Spleen (tissue), 11 donors: ENCODE results near the gene DAZAP1. TPM values are rescaled to one million over a fixed set of nuclear protein-coding genes. Genes with fewer than 3 reads are reported as not detected.
A peak's percentile ranks its signal among the peaks of the same experiment; 100 is the strongest.

Experiments
- DNase-seq: peaks from one replicate; pipeline ENCODE4 v3.0.0-alpha.2; 2020
- H3K27ac ChIP-seq, 8 donors: fragments of 200-600 bp; sonication (generic) in 7 of 8; 1 replicate in 4 of 8; 2 replicates in 4 of 8; pipeline versions ENCODE4 v1.5.0 to v1.8.0; 2016 to 2021; ENCODE audit warnings: inconsistent platforms in 4 of 8, mild to moderate bottlenecking in 4 of 8, moderate library complexity in 1 of 8
- H3K27me3 ChIP-seq, 7 donors: fragments of 200-600 bp; sonication (generic) in 6 of 7; replicated peaks in 1 of 7; 1 replicate in 4 of 7; 2 replicates in 3 of 7; pipeline versions ENCODE4 v1.5.0 to v1.8.0; 2016 to 2021; ENCODE audit warnings: inconsistent platforms in 3 of 7, mild to moderate bottlenecking in 1 of 7
- H3K36me3 ChIP-seq, 6 donors: fragments of 200-600 bp; sonication (generic) in 5 of 6; 1 replicate in 4 of 6; 2 replicates in 2 of 6; pipeline versions ENCODE4 v1.5.0 to v1.8.0; 2016 to 2021; ENCODE audit warnings: inconsistent platforms in 2 of 6
- H3K4me1 ChIP-seq, 6 donors: fragments of 200-600 bp; sonication (generic) in 5 of 6; 1 replicate in 3 of 6; 2 replicates in 3 of 6; pipeline versions ENCODE4 v1.5.0 to v1.8.0; 2016 to 2021; ENCODE audit warnings: inconsistent platforms in 3 of 6
- H3K4me3 ChIP-seq, 8 donors: fragments of 200-600 bp; sonication (generic) in 7 of 8; 1 replicate in 4 of 8; 2 replicates in 4 of 8; pipeline versions ENCODE4 v1.5.0 to v1.8.0; 2016 to 2021; ENCODE audit warnings: inconsistent platforms in 4 of 8, mild to moderate bottlenecking in 4 of 8, moderate library complexity in 2 of 8
- H3K9me3 ChIP-seq, 8 donors: fragments of 200-600 bp; sonication (generic) in 7 of 8; 1 replicate in 4 of 8; 2 replicates in 4 of 8; pipeline versions ENCODE4 v1.5.0 to v1.8.0; 2016 to 2021; ENCODE audit warnings: inconsistent platforms in 4 of 8
- CTCF ChIP-seq, 11 experiments: fragments of 200-600 bp in 7 of 11; fragments of 450-650 bp in 4 of 11; sonication (generic) in 4 of 11; IDR thresholded peaks in 8 of 11; conservative IDR thresholded peaks in 3 of 11; 1 replicate in 7 of 11; 2 replicates in 4 of 11; pipeline versions ENCODE4 v1.4.0 to v1.8.0; 2016 to 2021; ENCODE audit warnings: antibody characterized with exemption in 11 of 11, inconsistent platforms in 4 of 11, mild to moderate bottlenecking in 1 of 11
- POLR2A ChIP-seq, 3 donors: fragments of 450-650 bp; IDR thresholded peaks; one replicate each; pipeline ENCODE4 v1.5.1; 2017; ENCODE audit warnings: antibody characterized with exemption in 3 of 3, mild to moderate bottlenecking in 1 of 3
- POLR2AphosphoS5 ChIP-seq, 3 donors: sonication (generic); formaldehyde crosslinking; IDR thresholded peaks; one replicate each; pipeline ENCODE4 v1.5.1; 2017; ENCODE audit warnings: antibody characterized with exemption in 3 of 3
- WGBS, 5 donors: extraction: QIAGEN DNeasy Blood & Tissue Kit in 3 of 5; methylation state at CpG; one replicate each; pipeline versions ENCODE4 v1.1.5 to v1.1.7; 2013 to 2018; 5-methylcytosine and 5-hydroxymethylcytosine counted together
- intact Hi-C: fragments of 100-400 bp; cut with DNase I; formaldehyde crosslinking; loops from one replicate; pipeline ENCODE4 v1.15.0; 2023; ENCODE audit warnings: low total_unique reads
- polyA plus RNA-seq, 3 donors: library from polyadenylated mRNA; stranded (reverse); fragments of 200-250 nt; gene quantifications; one replicate each; pipeline ENCODE4 v1.2.1, GENCODE V29; 2013
- total RNA-seq, 7 donors: library from RNA; depleted of rRNA in 3 of 7; stranded (reverse); fragments of >200 nt in 3 of 7; fragmentation: NEBNext Ultra II Directional in 4 of 7; extraction: Animal tissue kit (Norgen Biotek cat#: 25700) in 4 of 7; gene quantifications; one replicate each; pipeline versions ENCODE4 v1.1.0 to v1.2.1, GENCODE V29; 2016 to 2021
- donor health status: healthy with polysubstance abuse.
- donor health status: DM: no; HTN: no; CAD: no; lungs with moderate emphysema.
- donor health status: DM: no; HTN: no; CAD: no.
- donor health status: Bipolar disorder and iron deficiency.
- donor health status: healthy.
- donor health status: DM: no; HTN: no; CAD: no.
- donor health status: DM: yes; HTN: yes; CAD: no.

Gene DAZAP1
- total and polyA plus RNA-seq, 10 donors, result 43.8 to 137 (median 99.6) TPM

GRCh38 chr19:1456121-1456900 is 48.9 kb downstream of the DAZAP1 start:
- no peak for DNase-seq
- peaks cover 7 to 85% (median 68%) of the 10 kb centered on the region in 7 donors for H3K27me3 ChIP-seq
- 23 to 45% (median 36%) methylated on average over 10 to 43 of the region's 43 CpGs for whole genome bisulfite sequencing, 5 donors
- no peak overlapping the region for H3K4me3 ChIP-seq
- H3K4me1 ChIP-seq, result peaks cover 4 to 51% (median 30%) of the 10 kb centered on the region in 6 donors
- H3K36me3 ChIP-seq, result peaks cover 0 to 17% (median 4%) of the 10 kb centered on the region in 6 donors
- intact Hi-C loops, result no loop called here
- H3K9me3 ChIP-seq, result no peaks in the 10 kb centered on the region
- no peak overlapping the region for H3K27ac ChIP-seq
- TF ChIP-seq CTCF (IDR thresholded peaks at IDR 0.05 in 8 of 11, conservative IDR thresholded peaks at IDR 0.05 in 3 of 11) (no peak), POLR2A (IDR thresholded peaks at IDR 0.05) (no peak), POLR2AphosphoS5 (IDR thresholded peaks at IDR 0.05) (peak in 2 of 3 donors; percentile 3 to 47)

- no peak overlapping the region for H3K4me3 ChIP-seq
- 13 to 27% (median 23%) methylated on average over 27 to 48 of the region's 48 CpGs for WGBS, 5 donors
- peaks cover 7 to 76% (median 59%) of the 10 kb centered on the region in 7 donors for H3K27me3 ChIP-seq
- H3K9me3 ChIP-seq, result no peaks in the 10 kb centered on the region
- peaks cover 4 to 50% (median 30%) of the 10 kb centered on the region in 6 donors for H3K4me1 ChIP-seq
- H3K36me3 ChIP-seq, result peaks cover 0 to 24% (median 4%) of the 10 kb centered on the region in 6 donors
- intact Hi-C loops, result no loop called here
- DNase-seq, result no peak
- peak; percentile 22 to 68 (median 45) for TF ChIP-seq POLR2AphosphoS5 (IDR thresholded peaks at IDR 0.05)
- TF ChIP-seq CTCF (IDR thresholded peaks at IDR 0.05 in 8 of 11, conservative IDR thresholded peaks at IDR 0.05 in 3 of 11), result no peak
- H3K27ac ChIP-seq, result no peak overlapping the region
Observed at GRCh38 chr19:1457031-1457739, 49.8 kb downstream of the DAZAP1 start.

GRCh38 chr19:1457892-1458291 is 50.5 kb downstream of the DAZAP1 start:
- Histone ChIP-seq H3K27me3 (peaks cover 5 to 69% (median 52%) of the 10 kb centered on the region in 7 donors), H3K4me3 (no peak overlapping the region), H3K27ac (no peak overlapping the region), H3K9me3 (no peaks in the 10 kb centered on the region), H3K4me1 (peaks cover 4 to 43% (median 30%) of the 10 kb centered on the region in 6 donors), H3K36me3 (peaks cover 0 to 24% (median 4%) of the 10 kb centered on the region in 6 donors)
- 81 to 90% (median 83%) methylated on average over 8 to 16 of the region's 16 CpGs for WGBS, 5 donors
- intact Hi-C loops, result no loop called here
- TF ChIP-seq POLR2AphosphoS5 (IDR thresholded peaks at IDR 0.05) (peak in 1 of 3 donors; percentile 34), CTCF (IDR thresholded peaks at IDR 0.05 in 8 of 11, conservative IDR thresholded peaks at IDR 0.05 in 3 of 11) (no peak)
- DNase-seq, result no peak

GRCh38 chr19:1459479-1459878 is 52.1 kb downstream of the DAZAP1 start:
- Histone ChIP-seq H3K27me3 (peaks cover 4 to 56% (median 36%) of the 10 kb centered on the region in 7 donors), H3K9me3 (no peaks in the 10 kb centered on the region), H3K36me3 (peaks cover 0 to 24% (median 4%) of the 10 kb centered on the region in 6 donors), H3K4me3 (no peak overlapping the region), H3K4me1 (peaks cover 4 to 28% (median 22%) of the 10 kb centered on the region in 6 donors), H3K27ac (no peak overlapping the region)
- TF ChIP-seq POLR2AphosphoS5 (IDR thresholded peaks at IDR 0.05) (no peak), CTCF (IDR thresholded peaks at IDR 0.05 in 8 of 11, conservative IDR thresholded peaks at IDR 0.05 in 3 of 11) (no peak), POLR2A (IDR thresholded peaks at IDR 0.05) (no peak)
- intact Hi-C loops, result no loop called here
- WGBS, 5 donors, result 65 to 80% (median 75%) methylated on average over 9 of the region's 9 CpGs
- no peak for DNase-seq
